ENCODE measurements around the gene ZNF350.

The ZNF350 gene

DNA sequence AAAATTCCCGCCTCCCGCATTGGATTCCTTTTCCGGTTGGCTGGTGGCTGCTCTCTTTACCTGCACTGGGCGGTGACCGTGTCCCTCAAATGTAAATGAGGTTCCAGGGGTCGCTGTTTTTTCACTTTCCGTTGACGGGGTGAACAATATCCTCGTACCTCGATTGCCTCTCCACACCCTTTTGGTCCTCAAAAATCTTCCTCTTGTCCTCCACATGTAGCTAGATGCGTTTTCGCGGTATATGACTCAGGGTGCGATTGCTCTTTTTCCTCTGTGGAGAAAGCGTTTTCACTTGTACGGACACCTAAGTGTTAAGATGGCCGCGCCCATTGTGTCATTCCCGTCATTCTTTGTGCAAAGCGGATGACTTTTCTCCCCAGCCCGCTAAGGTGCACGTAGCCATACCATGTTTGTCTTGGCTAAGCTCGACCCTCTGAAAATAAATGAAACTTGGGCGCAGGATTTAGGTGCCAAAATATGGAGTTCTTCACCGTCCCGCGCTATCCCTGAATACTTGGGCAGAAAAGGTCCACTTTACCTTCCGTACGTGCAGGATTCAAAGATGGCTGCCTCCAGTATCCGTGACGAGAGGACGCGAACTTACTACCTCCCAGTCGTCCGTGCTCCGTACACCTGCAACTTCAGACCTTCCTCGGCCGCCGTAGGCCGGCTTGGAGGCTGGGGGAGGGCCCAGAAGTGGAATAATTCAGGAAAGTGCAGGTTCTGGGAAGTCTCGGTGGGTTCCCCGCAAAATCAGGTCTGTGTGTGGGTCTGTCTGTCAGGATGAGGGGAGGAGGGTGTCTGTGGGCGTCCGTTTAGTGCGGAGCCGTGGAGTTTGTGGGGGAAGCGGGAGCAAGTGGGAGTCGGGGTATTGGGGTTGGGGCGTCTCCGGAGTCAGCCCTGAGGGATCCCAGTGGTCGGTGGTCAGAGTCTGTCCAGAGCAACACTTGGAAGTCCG, 59.6 kb downstream of the ZNF350 start, which contains the start of gene ZNF613:
Gene ZNF613, plus strand, starts transcription at position 689 of the 958 bp plus-strand sequence. CDS start 8,749 bp downstream, outside the sequence.
- no CpG with 5 or more reads among the region's 52 CpGs for WGBS (ENCODE audit: extremely low coverage, insufficient coverage, insufficient read length)

DNA sequence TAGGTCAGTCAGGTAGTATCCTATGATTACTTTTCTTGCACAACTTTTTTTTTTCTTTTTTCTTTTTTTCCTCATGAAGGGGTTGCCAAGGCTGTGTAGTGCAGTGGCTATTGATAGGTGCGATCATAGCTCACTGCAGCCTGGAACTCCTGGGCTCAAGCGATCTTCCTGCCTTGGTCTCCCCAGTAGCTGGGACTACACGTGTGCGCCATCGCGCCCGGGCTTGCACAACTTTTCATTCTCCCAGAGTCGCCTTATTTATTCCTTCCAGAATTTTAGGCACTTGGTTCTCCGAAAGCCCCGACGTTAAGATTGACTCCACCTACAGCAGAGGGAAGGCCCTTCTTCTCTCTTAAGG, 60.2 kb downstream of the ZNF350 start:
- H3K4me3 ChIP-seq (ENCODE audit: low read depth, low read length) = no peak overlapping the region
- H4K91ac ChIP-seq (ENCODE audit: low read depth, low read length) = peak overlapping the region; percentile 38
- H3K9me3 ChIP-seq (ENCODE audit: insufficient read depth, low read depth, low read length) = peaks cover 15% of the 10 kb centered on the region
- H2BK12ac ChIP-seq (ENCODE audit: low read length) = no peak overlapping the region
- peaks cover 8% of the 10 kb centered on the region for H3K79me1 ChIP-seq (ENCODE audit: low read length)
- peak overlapping the region; percentile 90 for H2AFZ ChIP-seq (ENCODE audit: insufficient read depth, low read length, poor library complexity)
- peak overlapping the region; percentile 74 for H4K12ac ChIP-seq (ENCODE audit: low read depth, low read length)
- H2BK5ac ChIP-seq (ENCODE audit: low read depth, low read length, poor library complexity) = no peak overlapping the region
- peaks cover 0 to 2% of the 10 kb centered on the region in 2 experiments for H3K36me3 ChIP-seq (ENCODE audit: control insufficient read depth in 1 of 2, insufficient read depth in 2 of 2, low read length in 2 of 2)
- DNase-seq = no peak
- H2BK120ac ChIP-seq (ENCODE audit: insufficient read depth, low read length, poor library complexity) = no peak overlapping the region
- H3K14ac ChIP-seq (ENCODE audit: low read length) = no peak overlapping the region
- WGBS (ENCODE audit: extremely low coverage, insufficient coverage, insufficient read length) = no CpG with 5 or more reads among the region's 11 CpGs
- no peak overlapping the region for H3K4ac ChIP-seq (ENCODE audit: low read depth, low read length)
- no peaks in the 10 kb centered on the region for H3K27me3 ChIP-seq (ENCODE audit: insufficient read depth, low read length)
- H3K18ac ChIP-seq (ENCODE audit: low read length) = no peak overlapping the region
- peak overlapping the region; percentile 89 for H4K8ac ChIP-seq (ENCODE audit: low read depth, low read length)
- H3K23ac ChIP-seq (ENCODE audit: low read length) = no peak overlapping the region
- H3K4me2 ChIP-seq (ENCODE audit: low read length) = peak overlapping the region; percentile 71
- peaks cover 5 to 7% of the 10 kb centered on the region in 2 experiments for H3K4me1 ChIP-seq (ENCODE audit: control insufficient read depth in 1 of 2, insufficient read depth in 2 of 2, low read length in 2 of 2)
- H3K27ac ChIP-seq (ENCODE audit: low read depth, low read length) = no peak overlapping the region
- H3K79me2 ChIP-seq (ENCODE audit: control insufficient read depth, insufficient read depth, low read length, poor library complexity) = peaks cover 12% of the 10 kb centered on the region
- no peak overlapping the region for H2AK5ac ChIP-seq (ENCODE audit: low read length)
- no peak overlapping the region for H3K9ac ChIP-seq (ENCODE audit: low read length)

More for the DNA sequence above, 59.6 kb downstream of the ZNF350 start, which contains the start of gene ZNF613:
- Histone ChIP-seq H3K14ac (ENCODE audit: low read length) (peak within 1 kb of the TSS; percentile 62), H3K23ac (ENCODE audit: low read length) (no peak within 1 kb of the TSS), H3K36me3 (ENCODE audit: control insufficient read depth in 1 of 2, insufficient read depth in 2 of 2, low read length in 2 of 2) (peaks cover 4 to 7% of the 10 kb centered on the region in 2 experiments), H2BK5ac (ENCODE audit: low read depth, low read length, poor library complexity) (peak within 1 kb of the TSS; percentile 64), H2BK120ac (ENCODE audit: insufficient read depth, low read length, poor library complexity) (peak within 1 kb of the TSS; percentile 21), H3K4me3 (ENCODE audit: low read depth, low read length) (peak within 1 kb of the TSS; percentile 84), H4K91ac (ENCODE audit: low read depth, low read length) (peak within 1 kb of the TSS; percentile 56), H2AK5ac (ENCODE audit: low read length) (peak within 1 kb of the TSS; percentile 72), H3K9me3 (ENCODE audit: insufficient read depth, low read depth, low read length) (peaks cover 12% of the 10 kb centered on the region), H4K12ac (ENCODE audit: low read depth, low read length) (peak within 1 kb of the TSS; percentile 74), H2AFZ (ENCODE audit: insufficient read depth, low read length, poor library complexity) (peak within 1 kb of the TSS; percentile 90), H3K18ac (ENCODE audit: low read length) (peak within 1 kb of the TSS; percentile 81), H3K27me3 (ENCODE audit: insufficient read depth, low read length) (no peaks in the 10 kb centered on the region), H3K9ac (ENCODE audit: low read length) (peak within 1 kb of the TSS; percentile 91), H2BK12ac (ENCODE audit: low read length) (no peak within 1 kb of the TSS), H3K4me1 (ENCODE audit: control insufficient read depth in 1 of 2, insufficient read depth in 2 of 2, low read length in 2 of 2) (peaks cover 5 to 7% of the 10 kb centered on the region in 2 experiments), H3K79me2 (ENCODE audit: control insufficient read depth, insufficient read depth, low read length, poor library complexity) (peaks cover 12% of the 10 kb centered on the region), H4K8ac (ENCODE audit: low read depth, low read length) (peak within 1 kb of the TSS; percentile 89), H3K79me1 (ENCODE audit: low read length) (peaks cover 8% of the 10 kb centered on the region), H3K27ac (ENCODE audit: low read depth, low read length) (peak within 1 kb of the TSS; percentile 70), H3K4me2 (ENCODE audit: low read length) (peak within 1 kb of the TSS; percentile 71), H3K4ac (ENCODE audit: low read depth, low read length) (peak within 1 kb of the TSS; percentile 70)
- DNase-seq = peak; percentile 77 to 95

DNA sequence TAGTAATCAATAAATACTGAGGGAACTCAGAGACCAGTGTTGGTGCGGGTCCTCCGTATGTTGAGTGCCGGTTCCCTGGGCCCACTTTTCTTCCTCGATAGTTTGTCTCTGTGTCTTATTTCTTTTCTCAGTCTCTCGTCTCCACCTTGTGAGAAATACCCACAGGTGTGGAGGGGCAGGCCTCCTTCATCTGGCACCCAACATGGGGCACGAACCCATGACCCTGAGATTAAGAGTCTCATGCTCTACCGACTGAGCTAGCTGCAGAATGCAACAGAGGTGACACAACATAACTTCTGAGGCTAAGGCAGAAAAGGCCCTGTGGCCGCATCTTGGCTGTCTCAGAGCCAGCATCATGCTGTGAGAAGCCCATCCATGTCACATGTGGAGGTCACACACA, 64.7 kb downstream of the ZNF350 start:
- Histone ChIP-seq H3K23ac (ENCODE audit: low read length) (no peak overlapping the region), H3K79me1 (ENCODE audit: low read length) (peaks cover 2% of the 10 kb centered on the region), H2BK120ac (ENCODE audit: insufficient read depth, low read length, poor library complexity) (no peak overlapping the region), H2AK5ac (ENCODE audit: low read length) (no peak overlapping the region), H3K18ac (ENCODE audit: low read length) (no peak overlapping the region), H3K4me2 (ENCODE audit: low read length) (no peak overlapping the region), H3K14ac (ENCODE audit: low read length) (no peak overlapping the region), H3K9ac (ENCODE audit: low read length) (no peak overlapping the region), H2BK12ac (ENCODE audit: low read length) (no peak overlapping the region), H4K12ac (ENCODE audit: low read depth, low read length) (no peak overlapping the region), H3K36me3 (ENCODE audit: control insufficient read depth in 1 of 2, insufficient read depth in 2 of 2, low read length in 2 of 2) (no peaks in the 10 kb centered on the region), H3K9me3 (ENCODE audit: insufficient read depth, low read depth, low read length) (peaks cover 27% of the 10 kb centered on the region), H4K8ac (ENCODE audit: low read depth, low read length) (no peak overlapping the region), H3K4me1 (ENCODE audit: control insufficient read depth in 1 of 2, insufficient read depth in 2 of 2, low read length in 2 of 2) (no peaks in the 10 kb centered on the region), H3K4me3 (ENCODE audit: low read depth, low read length) (no peak overlapping the region), H3K27ac (ENCODE audit: low read depth, low read length) (no peak overlapping the region), H3K79me2 (ENCODE audit: control insufficient read depth, insufficient read depth, low read length, poor library complexity) (peaks cover 2% of the 10 kb centered on the region), H2AFZ (ENCODE audit: insufficient read depth, low read length, poor library complexity) (no peak overlapping the region), H3K27me3 (ENCODE audit: insufficient read depth, low read length) (no peaks in the 10 kb centered on the region), H4K91ac (ENCODE audit: low read depth, low read length) (no peak overlapping the region), H3K4ac (ENCODE audit: low read depth, low read length) (no peak overlapping the region), H2BK5ac (ENCODE audit: low read depth, low read length, poor library complexity) (no peak overlapping the region)
- DNase-seq = no peak
- no CpG with 5 or more reads among the region's 8 CpGs for WGBS (ENCODE audit: extremely low coverage, insufficient coverage, insufficient read length)

GRCh38 chr19:51919606-51920005, 67.0 kb downstream of the ZNF350 start:
- H2BK12ac ChIP-seq (ENCODE audit: low read length) = no peak overlapping the region

More at GRCh38 chr19:51919606-51920005, 67.0 kb downstream of the ZNF350 start:
- Histone ChIP-seq H4K12ac (ENCODE audit: low read depth, low read length) (no peak overlapping the region), H3K79me2 (ENCODE audit: control insufficient read depth, insufficient read depth, low read length, poor library complexity) (no peaks in the 10 kb centered on the region), H3K27ac (ENCODE audit: low read depth, low read length) (no peak overlapping the region), H3K18ac (ENCODE audit: low read length) (no peak overlapping the region), H3K9me3 (ENCODE audit: insufficient read depth, low read depth, low read length) (peaks cover 26% of the 10 kb centered on the region), H2BK120ac (ENCODE audit: insufficient read depth, low read length, poor library complexity) (no peak overlapping the region), H3K23ac (ENCODE audit: low read length) (no peak overlapping the region), H4K91ac (ENCODE audit: low read depth, low read length) (no peak overlapping the region), H3K14ac (ENCODE audit: low read length) (no peak overlapping the region), H3K9ac (ENCODE audit: low read length) (no peak overlapping the region), H2AK5ac (ENCODE audit: low read length) (no peak overlapping the region), H3K36me3 (ENCODE audit: control insufficient read depth in 1 of 2, insufficient read depth in 2 of 2, low read length in 2 of 2) (no peaks in the 10 kb centered on the region), H4K8ac (ENCODE audit: low read depth, low read length) (no peak overlapping the region), H3K4ac (ENCODE audit: low read depth, low read length) (no peak overlapping the region), H3K4me2 (ENCODE audit: low read length) (no peak overlapping the region), H3K4me3 (ENCODE audit: low read depth, low read length) (peak overlapping the region; percentile 20), H3K4me1 (ENCODE audit: control insufficient read depth in 1 of 2, insufficient read depth in 2 of 2, low read length in 2 of 2) (no peaks in the 10 kb centered on the region), H3K79me1 (ENCODE audit: low read length) (no peaks in the 10 kb centered on the region), H2BK5ac (ENCODE audit: low read depth, low read length, poor library complexity) (no peak overlapping the region), H2AFZ (ENCODE audit: insufficient read depth, low read length, poor library complexity) (no peak overlapping the region), H3K27me3 (ENCODE audit: insufficient read depth, low read length) (no peaks in the 10 kb centered on the region)
- no CpG with 5 or more reads among the region's 3 CpGs for WGBS (ENCODE audit: extremely low coverage, insufficient coverage, insufficient read length)
- peak; percentile 67 to 71 for DNase-seq

Measured in trophoblast cell (in vitro differentiated cells and primary cell).